ENCODE results near the gene MAPKBP1. TPM values are rescaled to one million over a fixed set of nuclear protein-coding genes. Genes with fewer than 3 reads are reported as not detected.

MAPKBP1 gene
- total and polyA plus RNA-seq, 11 donors = 6.3 to 20.5 (median 14.8) TPM

DNA sequence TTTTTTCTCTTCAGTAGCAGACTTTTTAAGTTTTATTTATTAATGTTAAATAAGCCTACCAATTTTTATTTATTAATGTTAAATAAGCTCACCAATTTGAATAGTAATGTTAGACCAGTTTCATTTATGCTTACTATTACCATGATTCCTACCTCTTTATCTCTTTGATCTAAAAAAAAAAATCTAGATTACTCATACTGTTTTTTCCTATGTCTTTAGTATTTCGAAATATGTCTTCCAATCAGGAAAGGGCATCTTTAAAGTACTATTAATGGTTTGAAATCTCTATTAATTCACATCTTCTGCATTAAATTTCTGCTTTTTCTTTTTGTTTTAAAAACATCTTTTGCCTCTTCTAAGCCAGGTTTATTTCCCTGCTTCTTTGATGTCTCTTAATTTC lies 27.5 kb upstream of the MAPKBP1 start:
- Histone ChIP-seq H3K9me3 (no peaks in the 10 kb centered on the region), H3K4me3 (no peak overlapping the region), H3K36me3 (peaks cover 0 to 75% (median 69%) of the 10 kb centered on the region in 9 donors), H3K27me3 (no peaks in the 10 kb centered on the region), H3K4me1 (no peaks in the 10 kb centered on the region), H3K27ac (no peak overlapping the region)
- intact Hi-C loops (cut with DNase I) = no loop called here
- TF ChIP-seq, protein P1, sequence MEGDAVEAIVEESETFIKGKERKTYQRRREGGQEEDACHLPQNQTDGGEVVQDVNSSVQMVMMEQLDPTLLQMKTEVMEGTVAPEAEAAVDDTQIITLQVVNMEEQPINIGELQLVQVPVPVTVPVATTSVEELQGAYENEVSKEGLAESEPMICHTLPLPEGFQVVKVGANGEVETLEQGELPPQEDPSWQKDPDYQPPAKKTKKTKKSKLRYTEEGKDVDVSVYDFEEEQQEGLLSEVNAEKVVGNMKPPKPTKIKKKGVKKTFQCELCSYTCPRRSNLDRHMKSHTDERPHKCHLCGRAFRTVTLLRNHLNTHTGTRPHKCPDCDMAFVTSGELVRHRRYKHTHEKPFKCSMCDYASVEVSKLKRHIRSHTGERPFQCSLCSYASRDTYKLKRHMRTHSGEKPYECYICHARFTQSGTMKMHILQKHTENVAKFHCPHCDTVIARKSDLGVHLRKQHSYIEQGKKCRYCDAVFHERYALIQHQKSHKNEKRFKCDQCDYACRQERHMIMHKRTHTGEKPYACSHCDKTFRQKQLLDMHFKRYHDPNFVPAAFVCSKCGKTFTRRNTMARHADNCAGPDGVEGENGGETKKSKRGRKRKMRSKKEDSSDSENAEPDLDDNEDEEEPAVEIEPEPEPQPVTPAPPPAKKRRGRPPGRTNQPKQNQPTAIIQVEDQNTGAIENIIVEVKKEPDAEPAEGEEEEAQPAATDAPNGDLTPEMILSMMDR (IDR thresholded peaks at IDR 0.05) = no peak
- no peak for TF ChIP-seq POLR2A (IDR thresholded peaks at IDR 0.05)
- ATAC-seq (no peak), DNase-seq (no peak)
- WGBS, 4 donors = 75 to 93% (median 85%) methylated on average over 1 of the region's 1 CpG

DNA sequence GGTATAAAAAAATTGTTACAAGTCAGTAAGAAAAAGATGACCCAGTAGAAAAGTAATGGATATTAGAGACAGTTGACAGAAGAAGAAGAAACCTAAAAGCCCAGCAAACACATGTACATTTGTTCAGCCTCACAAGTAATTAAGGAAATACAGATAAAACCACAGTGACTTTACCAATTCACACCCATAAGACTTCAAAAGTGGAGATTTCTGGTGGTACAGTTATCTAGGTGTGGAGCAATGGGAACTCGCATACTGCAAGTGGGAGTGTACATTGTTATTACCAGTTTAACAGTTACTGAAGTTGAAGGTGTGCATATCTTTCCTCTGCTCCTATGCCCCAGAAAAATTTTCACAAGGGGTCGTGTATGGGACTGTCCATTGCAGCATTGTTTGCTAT lies 18.1 kb upstream of the MAPKBP1 start:
- WGBS, 4 donors = 93 to 97% (median 96%) methylated on average over 2 of the region's 2 CpGs
- no peak for DNase-seq
- no peak for TF ChIP-seq POLR2A (IDR thresholded peaks at IDR 0.05)
- TF ChIP-seq, protein P1 (IDR thresholded peaks at IDR 0.05) = no peak
- H3K9me3 ChIP-seq = no peaks in the 10 kb centered on the region
- H3K27me3 ChIP-seq = no peaks in the 10 kb centered on the region
- no peak for ATAC-seq
- intact Hi-C loops (cut with DNase I) = no loop called here
- no peaks in the 10 kb centered on the region for H3K4me1 ChIP-seq
- H3K36me3 ChIP-seq = peaks cover 0 to 94% (median 66%) of the 10 kb centered on the region in 9 donors
- no peak overlapping the region for H3K4me3 ChIP-seq
- no peak overlapping the region for H3K27ac ChIP-seq

DNA sequence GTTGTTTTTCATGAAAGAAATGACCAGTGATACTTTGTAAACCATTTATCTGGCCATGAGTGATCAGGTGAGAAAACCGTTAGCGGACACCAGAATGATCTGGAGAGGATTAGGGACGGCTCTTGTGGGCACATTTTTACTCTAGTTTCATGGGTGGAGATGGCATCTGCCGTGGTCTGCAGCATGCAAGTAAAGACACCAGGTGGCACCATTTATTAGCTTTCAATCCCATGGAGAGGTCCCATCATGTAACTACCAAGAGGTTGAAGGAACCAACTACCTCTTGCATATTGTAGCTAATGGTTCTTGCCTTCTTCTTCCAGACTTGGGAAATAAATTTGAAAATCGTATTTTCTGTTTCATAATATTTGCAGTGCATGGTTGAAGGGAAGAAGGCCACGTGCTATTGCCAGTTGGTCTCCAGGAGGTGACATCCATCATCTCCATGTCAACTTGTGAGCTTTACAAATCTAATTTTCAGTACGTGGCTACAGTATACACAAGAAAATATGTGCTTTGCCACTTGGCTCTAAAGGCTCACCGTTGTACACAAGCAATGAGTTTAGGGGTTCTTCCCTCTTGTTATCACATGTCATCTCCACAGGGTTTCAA lies 1.5 kb upstream of the MAPKBP1 start:
- no peak for TF ChIP-seq POLR2A (IDR thresholded peaks at IDR 0.05)
- TF ChIP-seq, protein P1 (IDR thresholded peaks at IDR 0.05) = peak; percentile 48 to 83 (median 72)
- no peaks in the 10 kb centered on the region for H3K9me3 ChIP-seq
- ATAC-seq = peak in 3 of 4 donors; percentile 25 to 32 (median 30)
- WGBS, 4 donors = 57 to 62% (median 60%) methylated on average over 8 of the region's 8 CpGs
- intact Hi-C loops (cut with DNase I) = loop anchor here (1.0 to 10.0 kb wide), 11 partner anchors 38 to 282 kb away; partner anchors contain the start of genes EHD4 (in 3 of the 10), SPTBN5 (in 2 of the 10) and JMJD7 (in 1 of the 10)
- peak overlapping the region in 3 of 12 donors; percentile 85 to 92 (median 91) for H3K27ac ChIP-seq
- peak in 3 of 5 donors; percentile 27 to 40 (median 37) for DNase-seq
- no peaks in the 10 kb centered on the region for H3K27me3 ChIP-seq
- no peak overlapping the region for H3K4me3 ChIP-seq
- peaks cover 0 to 28% (median 5%) of the 10 kb centered on the region in 9 donors for H3K36me3 ChIP-seq
- H3K4me1 ChIP-seq = peaks cover 3 to 43% (median 32%) of the 10 kb centered on the region in 12 donors

DNA sequence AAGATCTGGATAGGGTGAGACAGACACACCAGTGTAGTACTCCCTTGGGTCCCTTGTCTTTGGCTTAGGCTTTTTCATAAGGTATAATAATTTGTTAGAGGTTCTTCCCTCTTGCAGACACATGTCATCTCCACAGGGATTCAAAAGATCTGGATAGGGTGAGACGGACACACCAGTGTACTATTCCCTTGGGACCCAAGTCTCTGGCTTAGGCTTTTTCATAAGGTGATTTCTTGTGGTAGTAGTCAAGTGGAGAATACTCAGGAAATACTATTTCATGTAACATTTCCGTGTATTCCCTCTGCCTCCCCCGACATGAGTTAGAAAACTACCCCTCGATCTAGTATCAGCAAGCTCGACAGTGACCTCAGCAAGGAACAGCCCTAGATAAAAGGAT lies 954 bp upstream of the MAPKBP1 start:
- H3K9me3 ChIP-seq = no peaks in the 10 kb centered on the region
- DNase-seq (no peak), ATAC-seq (no peak)
- intact Hi-C loops (cut with DNase I) = loop anchor here (1.0 to 10.0 kb wide), 11 partner anchors 37 to 281 kb away; partner anchors contain the start of genes EHD4 (in 3 of the 10), SPTBN5 (in 2 of the 10) and JMJD7 (in 1 of the 10)
- peaks cover 3 to 46% (median 31%) of the 10 kb centered on the region in 12 donors for H3K4me1 ChIP-seq
- TF ChIP-seq, protein P1 (IDR thresholded peaks at IDR 0.05) = no peak
- TF ChIP-seq POLR2A (IDR thresholded peaks at IDR 0.05) = no peak
- peak overlapping the region in 10 of 12 donors; percentile 79 to 92 (median 86) for H3K27ac ChIP-seq
- peak overlapping the region in 9 of 12 donors; percentile 75 to 87 (median 78) for H3K4me3 ChIP-seq
- 30 to 40% (median 37%) methylated on average over 5 of the region's 5 CpGs for WGBS, 4 donors
- H3K27me3 ChIP-seq = no peaks in the 10 kb centered on the region
- peaks cover 0 to 23% (median 0%) of the 10 kb centered on the region in 9 donors for H3K36me3 ChIP-seq

Measured in heart left ventricle (tissue), 16 donors.